ENCODE data around the gene DPP7. TPM values are rescaled to one million over a fixed set of nuclear protein-coding genes. Genes with fewer than 3 reads are reported as not detected.
A peak's percentile ranks its signal among the peaks of the same experiment; 100 is the strongest.

Gene DPP7
- total RNA-seq: 152 TPM

GRCh38 chr9:137114613-137115393 is at the start of gene DPP7:
TSS of gene DPP7 (minus strand) at chr9:137114733. CDS start at chr9:137114713, 20 bp downstream.
- no peak for DNase-seq (ENCODE audit: extremely low spot score in 2 of 2)
- intact Hi-C loops (cut with DNase I): no loop called here

GRCh38 chr9:137163805-137164204 is 49.3 kb upstream of the DPP7 start:
- peaks cover 43% of the 10 kb centered on the region for H3K4me1 ChIP-seq
- TF ChIP-seq POLR2AphosphoS5 (IDR thresholded peaks at IDR 0.05; ENCODE audit: insufficient read depth in 1 of 2, low read depth in 1 of 2) (no peak), POLR2A (IDR thresholded peaks at IDR 0.05) (no peak), CTCF (IDR thresholded peaks at IDR 0.05) (no peak)
- no peak for DNase-seq (ENCODE audit: extremely low spot score in 2 of 2)
- H3K27me3 ChIP-seq: peaks cover 49% of the 10 kb centered on the region
- H3K36me3 ChIP-seq: no peaks in the 10 kb centered on the region
- intact Hi-C loops (cut with DNase I): loop anchor here (10.0 kb wide), 1 partner anchor 251 kb away; no protein-coding TSS in a partner anchor
- H3K27ac ChIP-seq: no peak overlapping the region
- no peak overlapping the region for H3K4me3 ChIP-seq
- H3K9me3 ChIP-seq: no peaks in the 10 kb centered on the region

More at GRCh38 chr9:137114613-137115393, at the start of gene DPP7:
- Histone ChIP-seq H3K27ac (peak within 1 kb of the TSS; percentile 46), H3K4me1 (peaks cover 16% of the 10 kb centered on the region), H3K36me3 (peaks cover 0 to 29% of the 10 kb centered on the region in 2 donors), H3K9me3 (no peaks in the 10 kb centered on the region), H3K27me3 (no peaks in the 10 kb centered on the region), H3K4me3 (peak within 1 kb of the TSS; percentile 79 to 86)
- TF ChIP-seq POLR2A (IDR thresholded peaks at IDR 0.05): peak in 1 of 2 donors; percentile 16
- no peak for TF ChIP-seq CTCF (IDR thresholded peaks at IDR 0.05)

- no peaks in the 10 kb centered on the region for H3K36me3 ChIP-seq
- H3K27me3 ChIP-seq: peaks cover 48% of the 10 kb centered on the region
- intact Hi-C loops (cut with DNase I): loop anchor here (10.0 kb wide), 1 partner anchor 251 kb away; no protein-coding TSS in a partner anchor
- H3K4me3 ChIP-seq: peak overlapping the region; percentile 4 to 24
- H3K27ac ChIP-seq: no peak overlapping the region
- no peak for TF ChIP-seq CTCF (IDR thresholded peaks at IDR 0.05)
- TF ChIP-seq POLR2A (IDR thresholded peaks at IDR 0.05): no peak
- TF ChIP-seq POLR2AphosphoS5 (IDR thresholded peaks at IDR 0.05; ENCODE audit: insufficient read depth in 1 of 2, low read depth in 1 of 2): no peak
- no peak for DNase-seq (ENCODE audit: extremely low spot score in 2 of 2)
- peaks cover 39% of the 10 kb centered on the region for H3K4me1 ChIP-seq
- no peaks in the 10 kb centered on the region for H3K9me3 ChIP-seq
Observed at GRCh38 chr9:137163365-137163715, 48.8 kb upstream of the DPP7 start.

GRCh38 chr9:137162505-137163364 is 48.2 kb upstream of the DPP7 start:
- Histone ChIP-seq H3K4me3 (peak overlapping the region; percentile 4 to 24), H3K27me3 (peaks cover 42% of the 10 kb centered on the region), H3K4me1 (peaks cover 33% of the 10 kb centered on the region), H3K27ac (no peak overlapping the region), H3K9me3 (no peaks in the 10 kb centered on the region), H3K36me3 (no peaks in the 10 kb centered on the region)
- intact Hi-C loops (cut with DNase I): loop anchor here (10.0 kb wide), 1 partner anchor 252 kb away; no protein-coding TSS in a partner anchor
- TF ChIP-seq POLR2A (IDR thresholded peaks at IDR 0.05): no peak
- TF ChIP-seq POLR2AphosphoS5 (IDR thresholded peaks at IDR 0.05; ENCODE audit: insufficient read depth in 1 of 2, low read depth in 1 of 2): no peak
- TF ChIP-seq CTCF (IDR thresholded peaks at IDR 0.05): no peak
- no peak for DNase-seq (ENCODE audit: extremely low spot score in 2 of 2)

All from vagina (tissue), 2 donors.